Stimulated activated CD4-positive, alpha-beta T cell treated with anti-CD3 and anti-CD28 coated beads, Interleukin-4, amount 100 ng/mL, for 4 hours (primary cell): ENCODE results near the gene BBS9.
"Not testable (repeated sequence)": the region's sequence is repeated elsewhere in the genome, so short reads cannot be mapped to it uniquely, and the experiment has no call there.

Experiments
- DNase-seq, 2 experiments: peaks; one replicate each; pipeline ENCODE4 v3.0.0-alpha.2; 2020

BBS9 gene

GRCh38 chr7:33511778-33512177 lies 382.4 kb downstream of the BBS9 start:
- no peak for DNase-seq

DNA sequence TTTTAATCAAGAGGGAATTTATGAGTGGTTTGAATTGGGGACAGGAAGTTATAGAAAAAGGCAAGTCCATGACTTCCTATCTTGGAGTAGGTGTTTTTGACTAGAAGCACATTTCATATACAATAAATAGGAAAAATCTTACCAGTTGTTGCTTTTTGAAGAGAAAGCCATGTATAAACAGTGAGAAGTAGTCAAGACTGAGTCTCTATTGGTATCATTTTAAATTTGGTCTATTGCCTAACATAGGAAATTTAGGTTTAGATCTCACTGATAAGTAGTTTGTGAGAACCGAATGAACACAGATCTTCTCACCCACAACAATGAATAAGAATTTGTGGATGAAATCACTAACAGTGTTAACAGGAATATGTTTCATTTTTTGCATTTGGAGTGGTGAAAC lies 387.2 kb downstream of the BBS9 start:
- no peak for DNase-seq

GRCh38 chr7:33517191-33517590 lies 387.8 kb downstream of the BBS9 start:
- no peak for DNase-seq

- not testable (repeated sequence) for DNase-seq
These were observed 397.6 kb downstream of the BBS9 start for GRCh38 chr7:33527008-33527407.

DNA sequence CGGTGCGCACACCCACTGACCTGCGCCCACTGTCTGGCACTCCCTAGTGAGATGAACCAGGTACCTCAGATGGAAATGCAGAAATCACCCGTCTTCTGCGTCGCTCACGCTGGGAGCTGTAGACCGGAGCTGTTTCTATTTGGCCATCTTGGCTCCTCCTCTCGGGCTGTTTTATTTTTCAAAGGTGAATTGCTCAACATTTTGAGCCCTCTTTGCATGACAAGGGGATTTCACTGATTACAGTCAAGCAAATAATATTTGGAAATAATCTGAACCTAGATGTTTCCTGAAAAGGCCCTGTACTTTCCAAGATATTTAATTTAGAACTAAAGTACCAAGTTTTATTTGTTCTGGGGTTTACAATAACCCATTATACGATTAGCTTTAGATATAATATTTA lies 398.2 kb downstream of the BBS9 start:
- DNase-seq = not testable (repeated sequence)

GRCh38 chr7:33529070-33529469 lies 399.7 kb downstream of the BBS9 start:
- no peak for DNase-seq

DNA sequence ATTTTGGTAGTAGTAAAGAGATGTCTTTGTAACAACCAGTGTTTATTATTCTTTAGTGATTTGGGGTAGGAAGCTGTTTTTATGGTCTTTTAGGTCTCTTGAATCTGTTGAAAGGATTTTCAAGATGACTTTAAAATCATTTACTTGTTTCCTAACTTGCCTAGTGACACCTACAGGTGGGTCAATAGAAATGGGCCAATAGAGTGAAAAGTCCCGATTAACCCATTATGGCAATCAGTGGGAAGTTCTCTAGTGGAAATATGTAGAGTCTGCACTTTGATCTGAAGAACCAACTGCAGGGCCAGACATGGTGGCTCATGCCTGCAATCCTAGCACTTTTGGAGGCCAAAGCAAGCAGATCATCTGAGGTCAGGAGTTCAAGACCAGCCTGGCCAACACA lies 401.3 kb downstream of the BBS9 start:
- DNase-seq = no peak

GRCh38 chr7:33531888-33532287 lies 402.5 kb downstream of the BBS9 start:
- DNase-seq = no peak

GRCh38 chr7:33534833-33535232 lies 405.5 kb downstream of the BBS9 start:
- no peak for DNase-seq

GRCh38 chr7:33535989-33536388 lies 406.6 kb downstream of the BBS9 start:
- no peak for DNase-seq

DNA sequence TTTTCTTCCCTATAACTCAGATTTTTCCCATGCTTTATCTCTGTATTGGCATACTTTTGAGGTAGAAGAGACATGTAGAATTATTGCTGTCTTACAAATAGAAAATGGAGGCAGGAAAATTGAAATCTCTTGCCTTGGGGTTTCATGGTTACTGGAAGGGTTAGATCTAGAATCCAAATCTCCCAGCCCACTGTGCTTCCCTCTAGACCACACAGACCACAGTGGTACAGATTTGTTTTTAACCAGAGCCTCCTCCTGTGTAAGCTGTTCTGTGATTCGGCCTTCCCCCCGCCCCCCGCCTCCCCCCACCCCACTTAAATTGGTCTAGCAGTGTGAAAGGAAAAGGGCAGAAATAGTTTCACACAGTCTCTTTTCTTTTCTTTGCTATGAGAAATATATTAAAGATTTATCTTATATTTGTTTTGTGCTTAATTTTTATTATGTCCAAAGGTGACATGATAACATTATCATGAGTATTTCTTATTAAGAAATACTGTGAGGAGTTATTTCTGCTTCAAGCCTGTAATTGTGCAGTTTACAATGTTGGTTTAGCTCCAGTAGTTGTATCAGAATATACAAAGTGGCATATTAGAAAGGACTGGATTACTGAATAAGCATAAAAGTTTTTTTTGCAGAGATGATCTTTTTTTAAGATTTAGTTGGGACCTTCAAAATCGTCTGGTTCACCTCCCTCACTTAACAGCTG lies 407.2 kb downstream of the BBS9 start:
- DNase-seq = no peak

DNA sequence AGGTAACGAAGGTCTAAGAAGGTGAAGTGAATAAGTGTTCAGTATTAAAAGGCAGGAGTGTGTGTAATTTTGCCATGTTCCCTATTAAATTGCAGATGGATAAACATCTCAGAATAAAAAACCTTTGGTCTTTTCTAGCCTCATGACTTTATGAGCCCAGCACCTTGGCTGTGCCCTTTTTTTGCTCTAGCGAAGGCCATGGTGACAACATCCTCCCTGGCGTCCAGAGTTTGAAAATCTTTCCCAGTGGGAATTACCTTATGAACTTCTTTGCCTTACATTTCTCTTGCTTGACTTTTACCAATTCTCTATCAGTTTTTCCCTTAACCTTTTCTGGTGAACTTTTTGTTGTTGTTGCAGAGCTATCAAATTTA lies 407.7 kb downstream of the BBS9 start:
- DNase-seq = no peak

- no peak for DNase-seq
These were observed 409.8 kb downstream of the BBS9 start for GRCh38 chr7:33539198-33539597.

DNA sequence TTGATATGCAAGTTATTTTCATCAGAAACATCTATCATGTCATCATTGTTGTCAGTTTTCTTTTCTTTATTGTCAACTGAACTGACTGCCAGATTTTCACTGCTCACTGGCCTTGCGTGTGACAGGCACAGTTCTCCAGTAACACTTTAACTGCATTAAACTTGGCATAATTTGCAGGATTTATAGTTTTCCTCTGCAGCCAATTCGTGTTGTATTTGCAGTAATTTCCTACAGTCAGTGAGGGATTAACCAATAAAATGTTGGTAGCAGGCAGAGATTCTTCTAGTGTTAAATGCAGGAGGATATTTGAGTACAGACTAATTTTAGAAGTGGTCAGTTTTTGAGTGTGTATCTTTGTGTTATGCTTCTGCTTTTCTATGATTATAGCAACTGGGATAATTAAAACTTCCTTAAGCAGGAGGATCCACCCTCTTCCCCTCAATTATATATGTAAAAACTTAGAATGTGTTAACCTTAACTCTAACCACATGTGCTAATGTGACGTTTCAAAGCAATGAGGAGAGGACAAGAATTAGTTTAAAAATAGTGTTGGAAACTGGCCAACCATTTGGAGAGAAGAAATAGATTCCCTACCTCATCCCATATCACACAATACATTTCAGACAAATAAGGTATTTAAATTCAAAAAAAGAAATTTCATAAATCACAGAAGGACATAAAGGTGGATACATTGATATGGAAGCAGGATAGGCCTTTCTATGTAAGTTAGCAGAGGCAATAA lies 410.5 kb downstream of the BBS9 start:
- no peak for DNase-seq

- no peak for DNase-seq
These were observed 418.5 kb downstream of the BBS9 start for GRCh38 chr7:33547880-33548279.

DNA sequence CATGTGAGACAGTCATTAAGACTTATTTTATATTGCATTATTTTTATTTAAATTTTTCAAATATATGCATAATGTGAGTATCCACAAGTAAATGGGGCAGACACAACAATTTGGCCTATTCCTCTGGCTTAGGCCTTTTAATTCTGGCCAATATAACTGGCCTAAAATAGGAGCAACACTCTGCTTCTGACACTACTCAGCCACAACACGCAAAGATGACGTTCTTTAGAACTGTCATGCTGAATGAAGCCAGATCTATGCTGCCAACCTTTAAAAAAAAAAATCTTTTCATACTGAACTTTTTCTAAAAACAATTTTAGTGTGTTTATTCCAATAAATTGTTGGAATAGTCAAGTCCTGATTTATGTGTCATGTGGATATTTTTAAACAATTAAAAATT lies 421.0 kb downstream of the BBS9 start:
- no peak for DNase-seq

DNA sequence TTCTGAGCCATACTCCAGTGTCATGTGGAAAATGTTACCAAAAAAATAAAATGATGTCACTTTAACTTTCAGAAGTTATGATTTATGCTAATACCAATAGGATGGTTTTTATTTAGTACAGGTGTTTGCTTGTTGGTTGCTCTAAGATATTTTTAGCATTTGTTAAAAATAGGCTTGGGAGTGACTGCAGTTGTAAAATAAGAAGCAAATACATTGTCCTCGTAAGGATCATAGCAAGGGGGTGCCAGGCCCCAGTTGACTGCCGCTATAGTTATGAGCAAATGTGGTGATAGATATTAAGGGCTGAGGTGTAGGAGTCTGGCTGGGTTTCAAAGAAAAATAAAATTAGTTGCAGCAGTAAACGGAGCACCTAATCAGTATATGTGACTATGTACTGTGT lies 421.6 kb downstream of the BBS9 start:
- no peak for DNase-seq

- no peak for DNase-seq
These were observed 424.7 kb downstream of the BBS9 start for GRCh38 chr7:33554046-33554445.

DNA sequence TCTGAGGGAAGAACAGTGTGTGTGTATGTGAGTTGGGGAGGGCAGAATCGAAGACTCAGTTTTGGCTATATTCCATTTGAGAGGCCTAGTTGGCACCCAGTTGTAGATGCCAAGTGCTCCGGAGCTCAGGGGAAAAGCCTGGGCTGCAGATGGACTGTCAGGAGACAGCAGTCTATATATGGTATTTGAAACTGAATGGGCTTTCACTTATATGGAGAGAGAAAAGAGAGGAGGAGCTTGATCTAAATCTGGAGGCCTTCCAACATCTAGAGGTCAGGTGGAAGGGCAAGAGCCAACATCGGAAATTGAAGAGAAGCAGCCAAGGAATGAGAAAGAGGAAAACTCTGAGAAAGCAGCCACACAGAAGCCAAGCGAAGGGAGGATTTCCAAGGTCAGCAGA lies 425.2 kb downstream of the BBS9 start:
- DNase-seq = no peak

DNA sequence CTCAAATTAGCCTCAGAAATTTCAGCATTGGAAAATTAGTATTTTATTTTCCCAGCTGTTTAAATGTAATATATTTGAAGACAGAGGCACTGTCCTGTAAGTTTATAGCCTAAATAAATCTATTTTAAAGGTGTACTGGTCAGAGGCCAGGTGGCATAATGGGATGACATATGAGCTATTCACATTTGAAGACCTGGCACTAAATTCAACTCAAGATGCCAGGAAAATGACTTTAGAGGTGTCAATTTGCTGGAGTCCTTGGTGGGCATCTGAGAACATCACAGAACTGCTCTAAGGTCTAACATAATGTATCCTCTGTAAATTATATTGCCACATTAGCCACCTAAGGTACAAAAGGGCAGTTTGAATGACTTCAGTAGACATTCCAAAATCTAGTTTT lies 427.1 kb downstream of the BBS9 start:
- no peak for DNase-seq

DNA sequence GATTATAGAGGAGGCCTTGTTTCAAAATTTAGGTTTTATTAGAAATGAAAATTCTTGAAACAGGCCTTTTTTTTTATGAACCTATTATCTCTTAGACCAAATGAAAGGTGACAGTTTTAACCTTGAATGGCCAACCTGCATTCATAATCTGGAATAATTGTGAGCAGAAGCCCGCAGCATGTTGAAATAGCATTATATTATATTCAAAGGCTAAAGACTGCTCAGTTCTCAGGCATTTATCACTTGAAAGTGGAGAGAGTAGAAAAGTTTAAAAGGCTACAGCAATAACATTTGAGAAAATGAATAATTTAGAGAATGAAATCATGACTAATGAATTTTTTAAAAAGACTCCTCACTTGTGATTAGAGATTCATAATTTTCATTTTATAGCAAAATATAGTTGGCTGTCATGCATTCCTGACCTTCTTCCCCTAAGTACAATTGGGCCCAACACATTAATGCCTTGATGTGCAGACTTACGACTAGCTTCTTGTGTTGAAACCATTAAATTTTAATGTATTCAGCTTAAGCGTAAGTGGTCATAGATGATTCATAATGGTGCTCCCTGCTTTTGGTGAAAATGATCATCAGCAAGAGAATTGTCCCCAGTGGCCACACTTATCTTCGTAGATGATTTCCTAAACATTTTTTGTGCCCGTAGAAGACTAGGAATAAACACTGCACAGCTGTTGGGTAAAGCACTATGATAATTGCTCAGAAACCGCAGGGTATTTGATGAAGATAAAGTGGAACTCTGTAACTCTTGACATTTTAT lies 429.4 kb downstream of the BBS9 start:
- DNase-seq = no peak

DNA sequence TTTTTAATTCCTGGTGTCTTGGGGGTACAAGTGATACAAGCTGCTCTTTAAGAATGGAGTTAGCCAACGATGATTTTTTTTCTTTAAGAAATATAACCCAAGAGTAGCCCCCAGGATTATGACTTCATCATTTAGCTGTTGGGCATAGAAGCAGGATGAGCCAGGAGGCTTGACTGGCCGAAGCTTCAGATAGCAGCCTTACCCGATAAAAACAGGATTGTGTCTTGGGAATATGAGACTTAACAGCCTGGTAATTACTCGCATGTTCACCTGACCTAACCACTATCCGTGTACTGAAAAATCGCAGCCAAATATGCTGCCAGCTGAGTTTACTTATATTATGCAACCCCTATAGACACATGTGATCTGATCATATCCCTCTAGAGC lies 430.0 kb downstream of the BBS9 start:
- DNase-seq = no peak

GRCh38 chr7:33562996-33563395 lies 433.6 kb downstream of the BBS9 start:
- DNase-seq = no peak

- no peak for DNase-seq
These were observed 434.3 kb downstream of the BBS9 start for GRCh38 chr7:33563651-33564050.
